AG04449 (cell line): ENCODE data around the gene CES2.
"Not testable (repeated sequence)": the region's sequence is repeated elsewhere in the genome, so short reads cannot be mapped to it uniquely, and the experiment has no call there.

Experiments
- CTCF ChIA-PET: fragments of 350-600 bp; formaldehyde crosslinking; extraction: SDS; loops from one replicate; lab custom pipeline; 2021; ENCODE audit warnings: antibody characterized with exemption; lab: Yijun Ruan, JAX
- POLR2A ChIA-PET: fragments of 400-600, 350-600 bp; formaldehyde crosslinking; extraction: SDS; loops from one replicate; lab custom pipeline; 2020; ENCODE audit warnings: antibody characterized with exemption, inconsistent platforms; lab: Yijun Ruan, JAX
- DNase-seq: peaks from one replicate; pipeline ENCODE4 v3.0.0-alpha.2; 2010; ENCODE audit warnings: low read depth, low spot score
- H3K4me3 ChIP-seq: 2 replicates; pipeline ENCODE4 v1.5.1; 2011; ENCODE audit warnings: low read depth, mild to moderate bottlenecking, control low read depth, low read length
- CTCF ChIP-seq: IDR thresholded peaks from one replicate; pipeline ENCODE4 v1.5.1; 2011; ENCODE audit warnings: mild to moderate bottlenecking, moderate library complexity, low read length, control low read depth, inconsistent platforms; ENCODE audit not compliant: insufficient read depth; ENCODE audit errors: missing control alignments

Gene CES2

GRCh38 chr16:66972983-66973382, 37.7 kb downstream of the CES2 start:
- TF ChIP-seq CTCF, result no peak
- POLR2A ChIA-PET, result no interaction called here
- DNase-seq, result no peak
- CTCF ChIA-PET, result interaction anchor here (1.0 to 12.6 kb wide), 9 partner anchors 11 to 213 kb away, joined by 4 to 241 read pairs (median 7); partner anchors contain the start of genes B3GNT9, CES3, EXOC3L1 and FBXL8
- H3K4me3 ChIP-seq, result no peak overlapping the region

DNA sequence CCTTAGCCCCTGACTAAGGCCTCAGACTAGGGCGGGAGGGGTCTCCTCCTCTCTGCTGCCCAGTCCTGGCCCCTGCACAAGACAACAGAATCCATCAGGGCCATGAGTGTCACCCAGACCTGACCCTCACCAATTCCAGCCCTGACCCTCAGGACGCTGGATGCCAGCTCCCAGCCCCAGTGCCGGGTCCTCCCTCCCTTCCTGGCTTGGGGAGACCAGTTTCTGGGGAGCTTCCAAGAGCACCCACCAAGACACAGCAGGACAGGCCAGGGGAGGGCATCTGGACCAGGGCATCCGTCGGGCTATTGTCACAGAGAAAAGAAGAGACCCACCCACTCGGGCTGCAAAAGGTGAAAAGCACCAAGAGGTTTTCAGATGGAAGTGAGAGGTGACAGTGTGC, 38.4 kb downstream of the CES2 start:
- no peak for DNase-seq
- H3K4me3 ChIP-seq, result no peak overlapping the region
- ChIA-PET CTCF (interaction anchor here (1.0 to 12.6 kb wide), 7 partner anchors 11 to 212 kb away, joined by 4 to 241 read pairs (median 12); partner anchors contain the start of genes B3GNT9, CES3, EXOC3L1 and FBXL8), POLR2A (no interaction called here)
- no peak for TF ChIP-seq CTCF

GRCh38 chr16:66974156-66974931, 39.0 kb downstream of the CES2 start:
- POLR2A ChIA-PET, H3K4me3 ChIP-seq, DNase-seq: not testable (repeated sequence)
- CTCF ChIA-PET, result interaction anchor here (0.9 to 12.6 kb wide), 8 partner anchors 13 to 211 kb away, joined by 3 to 241 read pairs (median 10); partner anchors contain the start of genes B3GNT9, CES3, EXOC3L1 and FBXL8

- DNase-seq, POLR2A ChIA-PET, H3K4me3 ChIP-seq: not testable (repeated sequence)
- CTCF ChIA-PET, result interaction anchor here (0.9 to 12.6 kb wide), 7 partner anchors 14 to 211 kb away, joined by 3 to 241 read pairs (median 7); partner anchors contain the start of genes B3GNT9, CES3, EXOC3L1 and FBXL8
These were observed 39.6 kb downstream of the CES2 start for GRCh38 chr16:66974932-66975246.

GRCh38 chr16:66975302-66975893, 40.1 kb downstream of the CES2 start:
- no peak for TF ChIP-seq CTCF
- no peak overlapping the region for H3K4me3 ChIP-seq
- POLR2A ChIA-PET, result no interaction called here
- DNase-seq, result no peak
- CTCF ChIA-PET, result interaction anchor here (0.9 to 12.6 kb wide), 19 partner anchors 9 to 210 kb away, joined by 3 to 241 read pairs (median 4); partner anchors contain the start of genes B3GNT9, CES3, CES4A and EXOC3L1

- ChIA-PET POLR2A (no interaction called here), CTCF (interaction anchor here (0.6 to 12.6 kb wide), 25 partner anchors 7 to 221 kb away, joined by 3 to 241 read pairs (median 4); partner anchors contain the start of genes B3GNT9, CES3, CES4A and EXOC3L1)
- DNase-seq, result no peak
- H3K4me3 ChIP-seq, result no peak overlapping the region
- no peak for TF ChIP-seq CTCF
These were observed 41.4 kb downstream of the CES2 start for GRCh38 chr16:66976746-66977145.

GRCh38 chr16:66977341-66978113, 42.2 kb downstream of the CES2 start:
- TF ChIP-seq CTCF, result peak; percentile 98
- no peak overlapping the region for H3K4me3 ChIP-seq
- no peak for DNase-seq
- ChIA-PET CTCF (interaction anchor here (0.5 to 12.6 kb wide), 41 partner anchors 11 to 416 kb away, joined by 3 to 241 read pairs (median 4); partner anchors contain the start of genes B3GNT9, CES3, CES4A and EXOC3L1), POLR2A (no interaction called here)
